Left forelimb (tissue), 1 donor: ENCODE data around the gene AFF3.

ENCODE experiments used
- DNase-seq: peaks from one replicate; pipeline ENCODE4 v3.0.0-alpha.2; 2018; ENCODE audit warnings: low spot score

Gene AFF3

GRCh38 chr2:99857867-99858444, 284.4 kb downstream of the AFF3 start:
- no peak for DNase-seq

DNA sequence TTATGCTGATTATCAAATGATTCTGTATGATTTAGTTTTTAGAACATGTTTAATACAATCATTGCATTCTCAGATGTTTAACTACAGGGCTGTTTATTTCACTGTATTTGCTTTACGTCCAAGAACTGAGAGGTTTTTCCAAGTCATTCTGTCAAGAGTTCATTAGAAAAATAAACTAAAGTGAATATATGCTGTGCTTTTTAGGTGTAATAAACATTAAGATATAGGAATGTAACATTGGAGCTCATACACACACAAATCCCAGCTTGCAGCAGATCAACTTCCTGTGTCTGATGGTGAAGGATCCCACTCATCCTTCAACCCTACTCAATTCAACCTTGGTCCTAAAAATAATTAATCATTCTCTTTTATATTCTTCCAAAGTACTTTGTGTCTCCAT, 285.0 kb downstream of the AFF3 start:
- no peak for DNase-seq

GRCh38 chr2:99856119-99856518, 286.3 kb downstream of the AFF3 start:
- DNase-seq: no peak

- DNase-seq: no peak
These were observed 288.0 kb downstream of the AFF3 start for GRCh38 chr2:99854236-99854852.

DNA sequence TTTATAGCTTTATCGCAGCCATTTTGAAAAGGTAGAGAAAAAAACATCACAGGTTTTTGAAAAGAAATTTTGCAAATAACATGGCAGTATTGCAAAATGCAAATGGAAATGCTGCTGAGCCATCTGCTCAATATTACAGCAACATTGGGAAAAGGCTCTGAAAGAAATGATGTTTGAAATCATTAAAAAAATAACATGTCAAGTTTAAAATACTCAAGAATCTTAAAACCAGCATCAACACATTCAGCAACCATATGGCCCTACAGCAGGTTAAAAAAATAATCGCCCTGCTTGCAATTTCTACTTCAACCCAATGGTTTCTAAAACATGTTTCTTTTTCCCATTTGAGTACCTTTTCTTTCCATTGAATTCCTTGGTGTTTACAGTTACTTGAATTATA, 289.4 kb downstream of the AFF3 start:
- DNase-seq: no peak

GRCh38 chr2:99852376-99852934, 289.9 kb downstream of the AFF3 start:
- no peak for DNase-seq

- DNase-seq: no peak
These were observed 290.6 kb downstream of the AFF3 start for GRCh38 chr2:99851811-99852210.

DNA sequence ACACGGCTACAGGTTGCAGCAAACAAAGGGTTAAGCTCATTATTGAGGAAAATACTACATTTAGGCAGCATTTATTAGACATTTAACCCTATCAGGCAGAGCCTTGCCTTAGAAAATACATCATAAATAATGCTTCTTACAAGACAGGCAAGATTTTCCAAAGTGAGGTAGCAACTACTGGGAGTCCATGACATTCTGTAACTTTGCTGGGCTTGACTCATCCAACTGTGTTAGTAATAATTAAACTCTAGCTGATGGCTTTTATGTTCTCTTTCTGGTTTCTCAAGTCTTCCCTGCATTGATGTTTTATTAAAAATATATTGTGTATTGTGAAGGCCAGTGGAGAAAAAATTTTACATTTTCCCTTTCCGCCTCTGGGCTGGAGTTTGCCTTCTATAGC, 291.3 kb downstream of the AFF3 start:
- DNase-seq: no peak

GRCh38 chr2:99850084-99850710, 292.2 kb downstream of the AFF3 start:
- no peak for DNase-seq

GRCh38 chr2:99846462-99847107, 295.8 kb downstream of the AFF3 start:
- DNase-seq: no peak

DNA sequence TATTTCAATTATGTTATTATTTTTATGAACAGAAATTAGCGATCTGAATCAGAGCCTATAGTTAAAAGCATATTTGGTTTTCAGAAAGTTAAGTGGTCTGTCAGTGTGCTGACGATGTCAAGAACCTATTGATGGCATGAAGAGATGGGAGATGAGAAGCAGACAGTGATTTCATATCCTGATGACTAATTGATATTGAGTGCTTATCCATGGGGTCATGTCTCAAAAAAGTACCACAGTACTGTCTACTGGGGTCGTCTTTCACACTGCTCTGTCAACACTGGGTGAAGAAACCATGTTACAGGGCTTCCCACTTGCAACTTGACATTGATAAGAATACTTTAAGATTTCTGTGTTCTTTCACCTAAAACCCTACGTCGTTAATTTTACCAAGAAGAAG, 297.1 kb downstream of the AFF3 start:
- DNase-seq: no peak

- no peak for DNase-seq
These were observed 299.9 kb downstream of the AFF3 start for GRCh38 chr2:99842451-99842850.

GRCh38 chr2:99841749-99842148, 300.6 kb downstream of the AFF3 start:
- DNase-seq: no peak

DNA sequence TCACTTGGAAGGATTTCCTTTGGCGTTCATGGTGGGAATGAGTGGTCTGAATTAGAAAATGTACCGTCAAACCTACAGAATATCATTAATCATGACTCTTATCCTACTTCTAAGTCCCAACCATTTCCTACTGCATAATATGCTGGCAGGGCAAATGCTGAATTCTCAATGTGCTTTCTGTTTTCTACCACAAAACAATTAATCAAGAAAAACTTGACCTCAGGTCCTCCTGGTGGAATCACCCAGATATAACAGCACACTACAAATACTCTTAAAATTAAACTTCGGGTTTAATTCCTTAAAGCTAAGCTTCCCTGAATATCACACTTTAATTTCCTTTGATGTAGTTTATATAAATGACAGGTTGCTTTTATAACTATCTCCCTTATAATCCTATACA, 301.6 kb downstream of the AFF3 start:
- DNase-seq: no peak

- DNase-seq: no peak
These were observed 305.4 kb downstream of the AFF3 start for GRCh38 chr2:99836690-99837605.

- no peak for DNase-seq
These were observed 308.0 kb downstream of the AFF3 start for GRCh38 chr2:99834426-99834825.

DNA sequence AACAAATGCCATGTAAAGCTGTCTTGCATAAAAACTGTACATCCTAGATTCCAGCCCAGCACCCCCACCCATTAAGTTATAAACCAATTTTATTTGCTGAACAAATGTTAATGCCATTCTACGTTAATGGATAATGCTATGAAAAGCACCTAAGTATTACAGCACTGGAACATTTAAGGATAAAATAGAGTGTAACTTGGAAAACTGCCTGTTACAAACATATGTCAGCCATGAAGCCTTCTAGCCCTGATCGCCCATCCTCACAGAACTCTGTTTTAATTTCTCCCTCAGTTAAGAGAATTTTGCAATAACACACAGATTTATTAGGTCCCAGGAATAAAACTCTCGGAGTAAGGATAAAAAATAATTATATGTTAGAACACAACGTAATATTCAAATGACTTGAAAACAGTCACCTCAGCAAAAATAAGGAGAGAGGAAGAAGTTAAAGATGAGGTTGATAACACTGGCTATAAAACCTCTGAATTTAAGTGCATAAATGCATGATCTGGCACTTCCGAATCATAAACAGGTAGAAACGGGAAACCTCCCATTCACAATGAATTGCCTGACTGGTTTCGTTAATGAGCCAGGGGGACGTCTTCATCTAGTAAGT, 308.7 kb downstream of the AFF3 start:
- DNase-seq: no peak

DNA sequence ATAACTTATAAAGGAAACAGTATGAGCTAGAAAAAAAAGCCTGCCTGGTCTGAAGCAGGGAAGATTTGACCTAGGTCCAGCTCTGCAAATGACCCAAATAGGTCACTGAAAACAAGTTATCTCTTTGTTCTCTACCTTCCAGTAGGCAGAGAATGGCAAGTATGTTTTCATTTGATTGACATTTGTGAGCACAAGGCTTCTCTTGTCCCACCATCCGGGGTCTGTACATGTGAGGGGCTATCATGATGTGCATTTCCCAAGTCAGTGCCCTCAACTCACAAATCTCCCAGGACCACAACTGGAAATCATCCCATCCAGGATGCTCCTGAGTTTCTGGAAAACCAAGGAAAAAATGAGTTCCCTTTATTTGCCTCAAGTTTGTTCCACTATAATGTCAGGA, 309.5 kb downstream of the AFF3 start:
- DNase-seq: no peak

DNA sequence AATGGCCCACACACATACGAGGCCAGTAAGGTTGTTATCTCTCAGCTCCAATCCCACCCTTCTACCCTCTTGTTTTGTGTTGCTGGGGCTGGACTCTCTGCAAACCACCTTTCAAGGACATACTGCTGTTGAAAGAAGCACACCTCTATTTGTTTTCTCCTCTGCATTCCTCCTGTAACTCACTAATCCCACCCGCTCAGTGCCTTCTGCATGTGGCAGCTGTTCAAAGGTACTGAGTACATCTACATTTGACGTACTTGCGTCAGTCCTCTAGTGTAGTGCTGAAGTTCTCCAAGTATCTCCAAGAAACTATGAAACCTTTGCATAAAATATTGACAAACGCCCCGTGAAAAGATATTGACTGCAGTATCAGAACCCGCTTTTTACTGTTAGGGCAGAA, 310.6 kb downstream of the AFF3 start:
- DNase-seq: no peak

- DNase-seq: no peak
These were observed 314.9 kb downstream of the AFF3 start for GRCh38 chr2:99827296-99827999.

DNA sequence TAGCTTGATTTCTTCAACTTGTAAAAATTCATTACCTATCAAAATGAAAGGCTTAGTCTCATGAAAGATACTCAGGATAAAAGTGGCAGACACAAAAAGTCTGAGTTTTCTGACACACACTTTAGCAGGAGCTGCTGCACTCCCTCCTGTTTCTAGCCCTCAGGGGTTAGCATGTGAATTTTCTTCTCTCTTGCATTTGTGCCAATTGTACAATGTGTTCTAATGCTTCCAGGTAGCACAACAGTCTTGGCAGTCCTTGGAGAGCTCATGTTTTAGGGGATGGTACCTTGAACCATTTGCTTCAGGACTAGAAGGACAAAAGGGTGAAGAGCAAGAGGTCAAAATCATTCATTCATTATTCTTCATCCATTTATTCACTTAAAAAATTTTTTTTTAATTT, 316.8 kb downstream of the AFF3 start:
- no peak for DNase-seq
